Osteocyte (in vitro differentiated cells): ENCODE measurements around the gene EIF4B. TPM values are rescaled to one million over a fixed set of nuclear protein-coding genes. Genes with fewer than 3 reads are reported as not detected.

ENCODE experiments used
- DNase-seq: peaks from one replicate; pipeline ENCODE4 v3.0.0; 2021; ENCODE audit warnings: mixed read lengths; ENCODE audit not compliant: unreplicated experiment; ENCODE audit errors: extremely low spot score
- H3K27ac Mint-ChIP-seq: one replicate; pipeline ENCODE4 v1.8.0; 2021; ENCODE audit warnings: mild to moderate bottlenecking, mixed read lengths; ENCODE audit not compliant: unreplicated experiment
- H3K27me3 Mint-ChIP-seq: one replicate; pipeline ENCODE4 v1.8.0; 2021; ENCODE audit warnings: mixed read lengths; ENCODE audit not compliant: unreplicated experiment
- H3K36me3 Mint-ChIP-seq: one replicate; pipeline ENCODE4 v1.8.0; 2021; ENCODE audit warnings: mixed read lengths; ENCODE audit not compliant: unreplicated experiment
- H3K4me1 Mint-ChIP-seq: one replicate; pipeline ENCODE4 v1.8.0; 2021; ENCODE audit warnings: mixed read lengths; ENCODE audit not compliant: unreplicated experiment
- H3K4me3 Mint-ChIP-seq: one replicate; pipeline ENCODE4 v1.8.0; 2021; ENCODE audit warnings: mild to moderate bottlenecking, moderate library complexity, mixed read lengths; ENCODE audit not compliant: unreplicated experiment
- H3K9me3 Mint-ChIP-seq: one replicate; pipeline ENCODE4 v1.8.0; 2021; ENCODE audit warnings: mixed read lengths; ENCODE audit not compliant: unreplicated experiment
- CTCF ChIP-seq: fragments of 200-600 bp; sonication (generic); IDR thresholded peaks from 2 replicates; pipeline ENCODE4 v1.5.0; 2021; ENCODE audit warnings: antibody characterized with exemption, mild to moderate bottlenecking, moderate library complexity
- total RNA-seq: library from RNA; stranded (reverse); gene quantifications from 2 replicates; pipeline ENCODE4 v1.2.1, GENCODE V29; 2021

The EIF4B gene
- total RNA-seq, 1 donor from 2014 or later = 516 TPM

DNA sequence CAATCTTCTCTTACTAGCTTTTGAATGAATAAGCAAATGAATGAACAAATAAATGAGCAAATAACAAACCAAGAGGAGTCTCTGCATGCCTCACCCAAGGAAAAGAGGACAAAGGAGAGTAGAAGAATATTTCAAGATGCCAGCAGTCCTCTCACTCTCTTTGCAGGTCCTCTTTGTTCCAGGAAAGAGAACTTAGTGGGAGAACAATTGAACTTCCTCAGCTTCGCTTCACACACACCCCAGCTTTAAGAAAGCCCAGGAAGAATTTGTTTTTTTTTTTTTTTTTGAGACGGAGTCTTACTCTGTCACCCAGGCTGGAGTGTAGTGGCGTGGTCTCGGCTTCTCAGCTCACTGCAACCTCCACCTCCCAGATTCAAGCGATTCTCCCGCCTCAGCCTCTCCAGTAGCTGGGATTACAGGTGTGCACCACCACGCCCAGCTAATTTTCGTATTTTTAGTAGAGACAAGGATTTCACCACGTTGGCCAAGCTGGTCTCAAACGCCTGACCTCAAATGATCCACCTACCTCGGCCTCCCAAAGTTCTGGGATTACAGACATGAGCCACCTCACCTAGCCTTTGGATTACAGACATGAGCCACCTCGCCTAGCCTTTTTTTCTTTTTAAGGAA is 37.0 kb upstream of the EIF4B start:
- no peak for DNase-seq
- H3K27ac Mint-ChIP-seq = no peak overlapping the region
- H3K4me3 Mint-ChIP-seq = no peak overlapping the region
- peaks cover 17% of the 10 kb centered on the region for H3K4me1 Mint-ChIP-seq
- TF ChIP-seq CTCF = no peak
- no peaks in the 10 kb centered on the region for H3K27me3 Mint-ChIP-seq
- no peaks in the 10 kb centered on the region for H3K36me3 Mint-ChIP-seq
- no peaks in the 10 kb centered on the region for H3K9me3 Mint-ChIP-seq

DNA sequence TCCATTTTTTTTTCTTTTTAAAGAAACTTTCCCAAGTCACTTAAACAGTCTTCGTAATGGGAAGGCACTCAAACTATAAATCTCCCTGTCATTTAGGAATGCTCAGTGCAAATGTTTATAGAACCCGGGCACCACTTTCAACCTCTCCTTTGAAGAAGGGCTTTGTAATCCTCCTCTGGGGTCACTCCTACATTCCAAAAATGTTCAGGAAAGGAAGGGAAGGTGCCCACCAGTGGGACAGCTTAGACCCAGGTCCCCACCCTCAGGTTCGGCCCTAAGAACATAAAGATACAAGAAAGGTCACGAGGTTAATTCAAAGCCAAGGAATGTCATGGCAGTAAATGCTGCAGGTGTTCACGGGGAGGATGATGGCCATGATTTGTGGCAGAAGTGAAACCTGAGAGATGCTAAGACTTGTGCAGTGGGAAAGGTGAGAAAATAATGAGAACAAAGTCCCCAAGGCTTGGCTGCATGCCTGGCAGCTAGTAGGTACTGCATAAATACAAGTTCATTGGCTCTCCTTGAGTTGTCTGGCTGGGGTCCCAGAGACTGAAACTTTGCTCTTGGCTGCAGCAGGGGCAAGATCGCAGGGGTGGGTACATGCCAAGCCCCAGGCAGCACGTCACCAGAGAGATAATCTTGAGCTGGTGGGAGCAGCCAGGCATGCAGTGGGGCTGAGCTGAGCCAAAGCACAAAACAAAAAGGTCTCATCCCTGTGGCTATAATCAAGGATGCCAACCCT is 36.3 kb upstream of the EIF4B start:
- Mint-ChIP-seq H3K36me3 (no peaks in the 10 kb centered on the region), H3K4me3 (no peak overlapping the region), H3K27me3 (no peaks in the 10 kb centered on the region), H3K4me1 (peaks cover 18% of the 10 kb centered on the region), H3K9me3 (no peaks in the 10 kb centered on the region), H3K27ac (no peak overlapping the region)
- TF ChIP-seq CTCF = no peak
- no peak for DNase-seq

- Mint-ChIP-seq H3K27ac (peak overlapping the region; percentile 17), H3K4me3 (no peak overlapping the region), H3K27me3 (peaks cover 3% of the 10 kb centered on the region), H3K4me1 (peaks cover 30% of the 10 kb centered on the region), H3K9me3 (no peaks in the 10 kb centered on the region), H3K36me3 (no peaks in the 10 kb centered on the region)
- TF ChIP-seq CTCF = no peak
- no peak for DNase-seq
These were observed 34.5 kb upstream of the EIF4B start for GRCh38 chr12:52971679-52972329.

- DNase-seq = no peak
- Mint-ChIP-seq H3K4me3 (no peak overlapping the region), H3K27ac (no peak overlapping the region), H3K36me3 (no peaks in the 10 kb centered on the region), H3K27me3 (peaks cover 3% of the 10 kb centered on the region), H3K9me3 (no peaks in the 10 kb centered on the region), H3K4me1 (peaks cover 36% of the 10 kb centered on the region)
- TF ChIP-seq CTCF = no peak
These were observed 31.1 kb upstream of the EIF4B start for GRCh38 chr12:52975204-52975603.
